HG02642 (cell line): ENCODE measurements around the gene ATP6V1F.
A peak's percentile ranks its signal among the peaks of the same experiment; 100 is the strongest.

Source experiments
- ATAC-seq: cut with Tn5 transposase; IDR thresholded peaks from one replicate; pipeline ENCODE4 v1.9.1; 2021; ENCODE audit warnings: mild to moderate bottlenecking; ENCODE audit not compliant: unreplicated experiment, poor library complexity

The ATP6V1F gene, protein sequence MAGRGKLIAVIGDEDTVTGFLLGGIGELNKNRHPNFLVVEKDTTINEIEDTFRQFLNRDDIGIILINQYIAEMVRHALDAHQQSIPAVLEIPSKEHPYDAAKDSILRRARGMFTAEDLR

DNA sequence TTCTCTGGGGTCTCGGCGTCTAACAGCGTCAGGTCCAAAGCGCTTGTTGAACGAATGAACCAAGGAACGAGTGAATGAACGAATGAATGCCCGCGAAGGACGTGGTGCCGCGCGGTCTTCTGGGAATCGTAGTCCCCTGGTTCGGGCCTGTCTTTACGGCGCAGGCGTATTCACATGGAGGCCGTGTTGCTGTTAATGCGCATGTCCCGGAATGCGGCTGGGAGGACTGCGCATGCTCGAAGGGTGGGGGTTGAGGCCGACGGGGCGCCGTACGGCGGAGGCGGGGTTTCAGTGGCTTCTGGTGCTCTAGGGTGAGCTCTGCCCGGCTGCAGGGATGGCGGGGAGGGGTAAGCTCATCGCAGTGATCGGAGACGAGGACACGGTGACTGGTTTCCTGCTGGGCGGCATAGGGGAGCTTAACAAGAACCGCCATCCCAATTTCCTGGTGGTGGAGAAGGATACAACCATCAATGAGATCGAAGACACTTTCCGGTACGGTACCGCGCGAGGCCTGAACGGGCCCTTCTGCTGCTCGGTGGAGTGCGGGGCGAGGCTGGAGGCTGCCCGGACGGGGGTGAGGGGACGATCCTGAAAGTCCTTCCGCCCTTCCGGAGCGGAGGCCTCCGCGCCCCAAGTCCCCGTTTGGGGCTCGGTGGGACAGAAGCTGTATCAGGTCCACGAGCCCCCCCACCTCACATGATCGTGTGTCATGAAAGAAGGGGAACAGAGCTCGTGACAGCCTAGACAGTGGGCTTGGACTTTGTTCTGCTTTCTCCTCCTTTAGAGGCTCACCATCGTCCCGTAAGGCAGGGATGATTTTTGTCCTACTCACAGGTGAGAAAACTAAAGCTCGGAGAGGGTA, at the start of gene ATP6V1F:
ATP6V1F (plus strand) TSS at position 286 of the 862 bp plus-strand sequence; CDS start at position 335, 49 bp downstream.
- peak; percentile 91 for ATAC-seq

DNA sequence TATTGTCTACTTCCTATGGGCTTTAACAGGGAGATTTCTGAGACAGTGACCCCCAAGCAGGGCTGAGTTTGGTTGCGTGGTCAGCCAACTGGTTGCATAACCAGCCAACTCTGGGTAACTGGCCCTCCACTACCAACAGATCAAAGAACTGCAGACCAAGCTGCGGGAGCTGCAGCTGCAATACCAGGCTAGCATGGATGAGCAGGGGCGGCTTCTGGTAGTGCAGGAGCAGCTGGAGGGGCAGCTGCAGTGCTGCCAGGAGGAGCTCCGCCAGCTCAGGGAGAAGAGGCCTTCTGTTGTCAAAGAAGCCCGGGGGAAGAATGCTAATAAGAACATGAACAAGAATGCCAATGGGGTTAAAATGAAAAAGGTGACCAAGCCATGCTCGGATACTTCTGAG, 48.2 kb upstream of the ATP6V1F start:
- ATAC-seq, result no peak

DNA sequence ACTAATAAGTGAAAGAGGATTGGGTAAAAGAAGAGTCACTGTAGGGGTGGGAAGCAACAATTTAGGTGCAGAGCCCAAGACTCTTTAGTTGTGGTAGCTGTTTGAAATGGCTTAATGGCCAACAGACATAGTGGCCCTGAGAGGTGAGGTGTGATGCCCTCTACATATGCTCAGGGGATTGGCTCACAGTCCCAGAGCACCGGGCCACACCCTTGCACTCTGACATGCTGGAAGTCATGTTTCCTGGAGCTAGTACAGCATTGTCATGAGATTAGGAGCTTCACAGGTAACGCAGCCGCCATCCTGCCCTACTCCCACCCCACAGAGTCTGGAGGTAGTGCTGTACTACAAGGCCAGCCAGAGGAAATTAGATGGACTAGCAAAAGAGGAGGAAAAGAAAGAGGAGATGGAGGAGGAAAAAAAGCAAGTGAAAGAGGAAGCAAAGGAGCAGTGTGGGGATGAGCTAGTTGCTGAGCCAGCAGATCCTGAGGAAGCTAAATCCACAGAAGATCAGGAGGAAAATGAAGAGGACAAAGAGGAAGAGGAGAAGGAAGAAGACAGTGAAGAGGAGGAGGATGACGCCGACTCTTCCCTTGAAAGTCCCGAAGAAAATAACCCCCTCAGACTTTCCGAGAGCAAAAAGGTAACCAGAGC, 47.2 kb upstream of the ATP6V1F start:
- no peak for ATAC-seq

DNA sequence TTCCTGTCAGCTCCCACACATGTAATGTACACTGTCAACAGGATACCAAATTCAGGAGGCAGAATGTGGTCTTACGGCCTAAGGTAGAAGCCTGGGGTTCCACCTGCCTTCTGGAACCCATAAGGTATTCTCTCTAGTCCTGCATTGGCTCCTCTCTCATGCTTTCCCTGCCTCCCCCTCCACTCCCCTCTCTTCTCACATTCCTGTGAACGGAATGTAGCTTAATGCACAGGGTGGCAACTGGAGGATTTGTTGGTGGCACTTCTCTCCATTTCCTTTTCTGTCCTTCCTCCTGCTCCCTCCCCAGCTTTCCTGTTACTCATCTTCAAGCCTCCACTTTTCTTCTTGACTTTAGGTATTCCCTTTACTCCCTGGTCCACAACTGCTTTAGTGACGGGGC, 44.0 kb upstream of the ATP6V1F start:
- no peak for ATAC-seq

DNA sequence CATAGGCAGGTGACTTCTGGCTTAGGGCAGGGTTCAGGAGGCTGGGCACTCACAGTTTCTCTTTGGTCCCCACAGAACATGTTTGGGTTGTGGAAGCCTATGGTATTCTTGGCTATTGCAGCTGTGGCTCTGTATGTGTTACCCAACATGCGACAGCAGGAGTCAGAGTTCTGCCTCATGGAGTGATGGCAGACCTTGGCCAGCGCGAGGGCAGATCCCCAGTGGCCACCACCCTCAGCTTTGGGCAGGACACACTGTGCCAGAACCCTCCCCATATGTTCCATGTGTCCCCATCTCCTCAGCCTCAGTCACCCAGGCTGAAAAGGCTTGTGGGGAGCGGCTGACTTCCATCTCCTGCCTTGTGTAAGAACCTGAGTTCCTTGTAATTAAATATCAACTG, 40.9 kb upstream of the ATP6V1F start:
- ATAC-seq, result no peak

DNA sequence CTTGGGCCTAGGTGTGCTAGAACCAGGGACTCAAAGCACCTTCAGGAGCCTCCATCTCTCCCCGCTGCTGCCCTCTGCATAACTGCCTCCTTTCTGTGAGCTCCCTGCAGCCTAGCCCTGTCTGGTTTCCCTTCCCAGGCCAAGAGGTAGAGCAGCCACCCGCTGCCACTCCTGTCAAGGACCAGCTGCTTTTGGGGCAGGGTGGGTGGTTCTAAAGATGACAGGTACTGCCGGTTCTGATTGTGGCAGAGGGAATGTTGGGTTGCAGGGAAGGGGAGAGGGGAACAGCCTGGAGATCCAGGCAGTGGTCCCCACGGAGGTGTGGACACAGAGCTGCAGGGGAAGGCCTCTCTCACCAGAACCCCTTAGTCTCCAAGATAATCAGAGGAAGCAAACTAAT, 36.1 kb upstream of the ATP6V1F start:
- no peak for ATAC-seq

DNA sequence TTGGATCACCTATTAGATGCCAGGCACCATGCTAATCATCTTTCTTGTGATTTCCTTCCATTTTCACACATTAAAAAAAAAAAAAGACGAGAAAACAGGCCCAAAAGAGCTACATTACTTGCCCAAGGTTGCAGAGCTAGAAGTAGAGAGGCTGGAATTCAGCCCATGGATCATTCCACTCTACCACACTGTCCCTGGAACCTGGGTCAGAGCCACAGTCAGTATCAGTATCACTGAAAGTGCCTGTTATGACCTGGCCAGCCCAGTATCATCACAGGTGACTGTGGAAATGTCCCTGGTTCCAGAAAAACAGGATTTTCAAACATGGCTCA, 35.8 kb upstream of the ATP6V1F start:
- ATAC-seq, result no peak

DNA sequence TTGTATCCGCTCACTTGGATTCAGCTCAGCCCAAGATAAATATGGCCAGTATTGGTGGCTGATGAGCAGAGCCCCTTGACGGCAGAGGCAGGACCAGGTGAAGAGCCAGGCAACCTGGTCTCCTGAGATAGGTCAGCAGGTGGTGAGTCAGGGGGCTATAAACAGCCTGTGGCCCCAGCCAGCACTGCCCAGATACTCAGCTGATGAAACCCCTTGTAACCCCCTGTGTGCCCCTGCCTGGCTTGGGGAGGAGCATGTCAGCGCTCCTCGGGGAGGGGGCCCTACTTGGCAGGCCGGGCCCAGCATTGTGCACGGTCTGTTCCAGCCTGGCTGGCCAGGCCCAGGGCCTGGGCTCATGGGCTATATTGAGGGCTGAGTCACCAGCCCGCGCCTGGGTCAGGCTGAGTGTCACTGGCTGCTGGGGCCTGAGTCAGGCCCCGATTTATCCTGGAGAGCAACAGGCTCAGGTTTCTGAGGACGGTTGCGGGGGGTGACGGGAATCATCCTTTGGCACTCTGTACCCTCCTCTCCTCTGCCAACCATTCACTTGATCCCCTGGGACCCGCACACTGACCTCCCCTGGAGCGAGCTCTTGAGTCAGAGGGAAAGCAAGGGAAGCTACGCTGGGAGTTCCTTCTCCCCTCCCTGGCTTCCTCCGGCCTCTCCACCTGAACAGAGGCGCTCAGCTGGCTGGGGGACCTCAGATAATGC, 35.3 kb upstream of the ATP6V1F start:
- no peak for ATAC-seq

DNA sequence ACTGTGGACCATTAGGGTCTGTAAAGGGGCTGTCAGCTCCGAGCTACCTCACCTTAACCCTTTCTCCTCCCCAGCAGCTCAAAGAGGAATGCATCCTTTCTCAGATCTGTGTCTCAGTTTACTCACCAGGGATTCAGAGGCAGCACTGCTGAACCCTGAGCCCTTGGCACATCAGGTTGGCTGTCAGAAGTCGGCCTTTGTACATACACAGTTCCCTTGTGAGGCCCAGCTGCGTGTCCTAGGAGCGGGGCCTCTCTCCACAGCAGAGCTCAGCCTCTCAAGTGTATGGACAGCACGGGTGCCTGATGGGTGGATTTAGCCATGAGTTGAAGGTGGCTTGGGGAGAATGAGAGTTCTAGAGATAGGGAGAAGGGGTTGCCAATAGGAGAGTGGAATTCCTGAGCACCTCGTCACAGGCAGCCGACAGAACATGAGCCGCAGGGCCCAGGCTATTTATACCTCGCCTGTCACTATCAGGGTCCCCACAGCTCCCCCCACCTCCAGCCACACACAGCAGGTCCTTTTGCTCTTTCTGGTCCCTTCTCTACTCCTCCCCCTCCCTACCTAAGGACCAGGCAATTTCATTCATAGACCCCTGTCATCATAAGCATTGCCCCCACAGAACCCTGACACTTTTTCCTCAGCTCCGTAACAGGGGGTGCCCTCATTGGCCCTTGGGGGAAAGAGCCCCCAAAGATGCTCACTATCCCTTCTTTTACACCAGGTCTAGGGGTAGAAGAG, 34.5 kb upstream of the ATP6V1F start:
- ATAC-seq, result no peak

DNA sequence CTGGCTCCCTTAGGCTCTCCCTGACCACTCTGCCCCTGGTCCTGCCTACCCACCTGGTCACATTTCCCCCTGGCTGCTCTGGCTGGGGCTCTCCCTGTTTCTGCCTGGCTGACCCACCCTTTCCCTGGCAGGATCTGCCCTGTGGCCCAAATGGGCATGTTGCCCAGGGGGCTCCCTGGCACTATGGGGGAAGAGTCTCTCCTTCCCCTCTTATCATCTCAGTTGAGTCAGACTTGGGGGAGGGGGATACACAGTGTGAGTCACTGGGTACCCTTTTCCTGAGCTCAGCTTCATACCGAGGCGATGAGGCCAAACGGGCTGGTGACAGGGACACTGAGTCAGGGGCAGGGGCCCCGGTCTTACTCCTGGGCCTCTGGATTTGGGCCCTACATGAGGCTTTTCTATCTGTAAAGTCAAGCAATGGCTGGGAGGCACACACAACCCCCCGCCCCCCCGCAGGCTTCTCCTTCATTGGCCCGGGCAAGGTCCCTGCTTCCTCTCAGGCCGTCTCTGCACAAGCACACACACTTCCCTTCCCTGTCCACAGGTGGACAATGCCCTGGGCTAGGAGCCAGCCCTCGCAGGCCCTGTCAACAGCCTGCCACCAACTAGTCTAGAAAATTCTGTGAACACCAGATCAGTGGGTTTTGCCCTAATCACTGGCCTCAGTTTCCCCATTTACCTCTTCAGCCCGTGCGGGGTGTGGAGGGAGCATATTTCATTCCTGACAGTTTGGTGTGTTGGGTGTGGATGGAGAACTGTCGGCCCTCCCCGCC, 33.1 kb upstream of the ATP6V1F start:
- ATAC-seq, result no peak

DNA sequence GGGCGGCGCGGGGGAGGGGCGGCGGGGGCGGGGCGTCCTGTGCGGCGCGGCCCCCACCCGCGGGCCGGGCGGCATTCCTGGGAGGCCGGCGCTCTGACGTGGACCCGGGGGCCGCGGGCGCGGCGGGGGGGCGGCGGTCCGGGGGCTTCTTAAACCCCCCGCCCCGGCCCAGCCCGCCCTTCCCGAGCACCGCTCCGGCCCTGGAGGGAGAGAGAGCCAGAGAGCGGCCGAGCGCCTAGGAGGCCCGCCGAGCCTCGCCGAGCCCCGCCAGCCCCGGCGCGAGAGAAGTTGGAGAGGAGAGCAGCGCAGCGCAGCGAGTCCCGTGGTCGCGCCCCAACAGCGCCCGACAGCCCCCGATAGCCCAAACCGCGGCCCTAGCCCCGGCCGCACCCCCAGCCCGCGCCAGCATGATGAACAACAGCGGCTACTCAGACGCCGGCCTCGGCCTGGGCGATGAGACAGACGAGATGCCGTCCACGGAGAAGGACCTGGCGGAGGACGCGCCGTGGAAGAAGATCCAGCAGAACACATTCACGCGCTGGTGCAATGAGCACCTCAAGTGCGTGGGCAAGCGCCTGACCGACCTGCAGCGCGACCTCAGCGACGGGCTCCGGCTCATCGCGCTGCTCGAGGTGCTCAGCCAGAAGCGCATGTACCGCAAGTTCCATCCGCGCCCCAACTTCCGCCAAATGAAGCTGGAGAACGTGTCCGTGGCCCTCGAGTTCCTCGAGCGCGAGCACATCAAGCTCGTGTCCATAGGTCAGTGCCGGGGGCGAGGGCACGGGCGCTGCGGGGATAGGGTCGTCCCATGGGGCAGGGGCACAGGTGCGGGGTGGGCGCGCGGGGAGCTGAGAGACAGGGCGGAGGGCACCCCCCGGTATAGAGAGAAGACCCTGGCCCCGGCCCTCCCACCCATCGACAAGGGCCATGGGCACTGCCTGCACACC, 32.2 kb upstream of the ATP6V1F start, which contains the start of gene FLNC:
FLNC (plus strand) TSS at position 176 of the 947 bp plus-strand sequence; CDS start at position 408, 232 bp downstream.
- ATAC-seq, result no peak

DNA sequence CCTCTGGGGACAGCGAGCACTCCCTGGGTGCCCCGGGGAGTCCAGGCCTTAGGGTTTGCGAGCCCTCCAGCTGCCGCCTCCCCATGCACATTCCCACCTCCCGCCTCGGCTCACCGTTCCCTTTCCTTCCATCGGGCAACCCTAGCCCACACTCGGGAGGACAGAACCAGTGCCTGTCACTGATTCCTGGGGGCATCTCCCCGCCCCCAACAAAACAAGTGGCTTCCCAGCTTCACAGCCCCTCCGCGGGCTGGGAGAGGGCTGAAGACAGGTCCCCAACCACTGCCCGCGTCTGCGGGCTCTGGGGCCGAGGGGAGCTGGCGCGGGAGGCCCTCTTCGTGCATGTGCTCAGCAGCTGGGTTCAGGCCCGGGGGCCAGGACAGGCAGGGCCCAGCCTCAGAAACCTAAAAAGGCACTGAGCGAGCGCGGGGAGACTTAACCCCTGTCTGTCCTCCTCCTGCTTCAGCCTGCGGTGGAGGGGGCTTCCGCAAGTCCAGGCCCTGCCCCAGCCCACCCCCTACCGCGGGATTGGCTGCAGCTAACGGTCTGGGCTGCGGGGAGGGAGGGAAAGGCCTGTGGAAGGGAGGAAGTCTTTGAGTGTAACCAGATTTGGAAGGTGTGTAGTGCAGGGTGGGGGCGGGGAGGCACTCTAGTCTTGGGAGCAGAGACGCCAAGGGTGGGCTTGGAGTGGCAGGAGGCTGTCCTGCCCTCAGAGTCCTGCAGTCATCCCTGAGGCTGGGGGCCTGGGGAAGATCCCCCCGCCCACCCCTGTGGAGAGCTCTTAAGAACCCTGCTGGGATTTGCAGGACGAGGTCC, 31.3 kb upstream of the ATP6V1F start:
- no peak for ATAC-seq

DNA sequence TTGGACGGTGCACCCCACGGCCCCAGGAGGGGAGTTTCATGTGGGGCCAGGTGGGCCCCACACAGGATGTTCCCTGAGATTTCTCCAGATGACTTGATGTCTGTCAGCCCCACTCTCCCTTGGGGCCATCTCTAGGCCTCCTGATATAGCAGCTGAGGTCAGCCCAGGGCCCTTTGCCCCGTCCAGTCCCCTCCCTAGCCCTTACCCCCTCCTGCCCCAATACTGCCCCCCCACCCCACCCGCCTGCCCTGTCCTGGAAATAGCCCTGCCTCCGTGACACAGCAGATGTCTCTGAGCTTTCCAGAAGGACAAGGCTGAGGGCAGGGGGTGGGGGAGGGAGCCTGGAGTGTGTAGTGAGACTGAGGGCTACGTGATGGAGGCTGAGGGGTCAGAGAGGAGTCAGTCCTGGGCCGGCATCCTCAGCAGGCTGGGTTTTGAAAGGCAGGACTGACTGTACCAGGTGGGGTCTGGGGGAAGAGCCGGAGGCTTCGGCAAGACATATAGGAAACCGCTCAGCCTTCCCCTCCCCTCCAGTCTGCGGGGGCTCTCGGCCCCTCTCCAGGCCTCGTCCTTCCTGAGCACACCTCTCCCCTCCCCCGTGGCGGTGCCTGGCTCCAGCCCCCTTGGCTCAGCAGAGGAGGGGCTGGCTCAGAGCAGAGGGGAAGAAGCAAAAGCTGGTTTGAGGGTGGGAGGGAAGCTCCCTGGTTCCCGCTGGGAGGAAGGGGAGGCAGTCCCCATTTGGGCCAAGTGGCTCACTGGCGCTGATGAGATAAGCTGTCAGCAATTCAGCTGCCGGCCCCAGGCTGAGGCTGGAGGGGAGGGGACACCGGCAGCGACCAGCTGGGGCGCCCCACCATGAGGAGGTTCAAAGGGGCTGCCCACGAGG, 30.4 kb upstream of the ATP6V1F start:
- no peak for ATAC-seq

DNA sequence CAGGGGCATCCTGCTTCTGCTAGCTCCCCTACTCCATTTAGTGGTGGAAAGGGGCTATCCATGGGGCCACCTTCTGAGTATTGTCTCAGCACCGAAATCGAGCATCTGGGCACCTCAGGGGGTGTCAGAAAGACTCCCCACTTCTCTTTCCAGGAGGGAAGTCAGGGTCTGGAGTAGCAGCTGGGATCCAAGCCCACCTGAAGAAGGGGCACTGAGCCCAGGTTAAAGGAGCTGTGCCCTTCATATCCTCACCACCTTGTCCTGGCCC, 29.8 kb upstream of the ATP6V1F start:
- ATAC-seq, result no peak

DNA sequence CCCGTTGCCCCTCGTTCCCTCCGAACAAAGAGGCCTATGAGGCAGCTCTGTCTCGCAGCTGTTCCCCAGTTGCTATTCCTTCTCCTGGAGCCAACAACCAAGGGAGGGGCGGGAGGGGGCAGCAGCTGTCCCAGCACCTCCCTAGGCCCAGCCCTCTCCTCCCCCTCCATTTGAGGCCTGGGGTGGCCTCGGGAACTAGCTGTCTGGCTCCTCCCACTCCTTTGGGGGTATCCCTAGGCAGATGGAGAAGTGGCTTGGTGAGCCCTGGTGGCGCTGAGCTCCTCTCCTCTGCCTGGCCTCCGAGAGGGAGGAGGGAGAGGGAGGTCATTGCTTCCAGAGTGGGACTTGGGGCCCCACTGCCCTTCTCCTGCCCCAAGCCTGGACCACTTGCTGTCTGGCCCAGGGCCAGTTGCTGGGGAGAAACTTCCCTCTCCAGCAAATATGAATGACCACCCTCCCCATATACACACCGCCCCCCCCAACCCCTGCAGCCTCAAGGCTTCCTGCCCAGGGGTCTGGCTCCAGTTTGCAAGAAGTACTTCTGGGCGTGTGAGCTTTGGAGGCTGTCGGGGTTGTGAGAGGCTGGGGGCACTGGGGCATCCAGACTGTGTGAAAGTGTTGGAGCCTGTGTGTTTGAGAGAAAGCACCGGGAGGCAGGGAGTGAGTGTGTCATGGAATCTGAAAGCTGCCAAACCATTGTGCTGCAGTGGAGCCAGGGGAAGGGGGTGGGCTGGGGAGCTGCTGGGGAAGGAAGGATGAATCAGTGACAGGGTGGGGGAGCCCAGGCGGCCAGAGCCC, 29.3 kb upstream of the ATP6V1F start:
- no peak for ATAC-seq

DNA sequence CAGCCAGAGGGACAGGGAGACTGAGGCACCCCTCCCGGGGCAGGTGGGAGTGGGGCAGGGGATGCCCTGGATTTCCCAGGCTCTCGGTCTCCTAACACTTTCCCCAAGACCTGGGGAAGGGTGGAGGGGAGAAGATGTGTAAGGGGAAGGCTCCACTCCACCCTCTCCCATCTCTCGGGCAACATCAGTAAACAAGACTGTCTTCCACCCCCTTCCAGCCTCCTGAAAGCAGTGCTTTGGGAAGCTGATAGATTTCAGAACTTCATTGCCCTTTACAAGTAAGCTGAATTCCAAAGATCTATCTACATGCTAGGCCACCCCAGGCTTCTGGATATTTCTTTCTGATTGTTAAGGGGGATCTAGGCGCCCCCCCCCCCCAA, 28.7 kb upstream of the ATP6V1F start:
- no peak for ATAC-seq
